Endothelial cell of umbilical vein (primary cell): ENCODE results near the gene NUAK1. TPM values are rescaled to one million over a fixed set of nuclear protein-coding genes. Genes with fewer than 3 reads are reported as not detected.

Experiments
- BruUV-seq: library from RNA; stranded (reverse); fragments of 400-500 nt; replicated peaks from 2 replicates; lab custom pipeline; 2021; lab: Mats Ljungman, UMichigan
- CTCF ChIA-PET: fragments of 300-600, 350-600 bp; sonication (Branson Sonifier 250); formaldehyde crosslinking; loops from one replicate; lab custom pipeline; 2021; ENCODE audit warnings: antibody characterized with exemption, inconsistent platforms; lab: Charles Lee
- POLR2A ChIA-PET: fragments of 300-600, 350-600 bp; sonication (Branson Sonifier 250); formaldehyde crosslinking; loops from one replicate; lab custom pipeline; 2021; ENCODE audit warnings: antibody characterized with exemption, inconsistent platforms; lab: Charles Lee
- DNase-seq: peaks from one replicate; pipeline ENCODE4 v3.0.0-alpha.2; 2011; ENCODE audit warnings: low read depth, low spot score
- FAIRE-seq: peaks from 2 replicates; lab custom pipeline; 2011; peaks lifted over from hg19 to GRCh38; lab: Jason Lieb, UNC
- H2AFZ ChIP-seq: 2 replicates; pipeline ENCODE4 v1.6.0; 2012; ENCODE audit warnings: low read depth, low read length, control low read depth, inconsistent platforms
- H3K27ac ChIP-seq: 2 replicates; pipeline ENCODE4 v1.5.1; 2011; ENCODE audit warnings: low read depth, mild to moderate bottlenecking, control low read depth, low read length, moderate library complexity; ENCODE audit not compliant: insufficient read depth
- H3K27me3 ChIP-seq, 2 experiments: 2 replicates each; pipeline versions ENCODE4 v1.6.0 to v1.6.1; 2011; ENCODE audit warnings: low read length in 2 of 2, mixed read lengths in 1 of 2; ENCODE audit not compliant: control insufficient read depth in 2 of 2, insufficient read depth in 2 of 2
- H3K36me3 ChIP-seq, 2 experiments: 2 replicates in 1 of 2; 3 replicates in 1 of 2; pipeline ENCODE4 v1.5.1; 2011; ENCODE audit warnings: low read length in 2 of 2, mild to moderate bottlenecking in 1 of 2, moderate library complexity in 1 of 2; ENCODE audit not compliant: control insufficient read depth in 2 of 2, insufficient read depth in 2 of 2; ENCODE audit errors: extremely low read depth in 1 of 2
- H3K4me1 ChIP-seq: 3 replicates; pipeline ENCODE4 v1.5.1; 2011; ENCODE audit warnings: mild to moderate bottlenecking, low read length; ENCODE audit not compliant: control insufficient read depth, insufficient read depth; ENCODE audit errors: extremely low read depth
- H3K4me2 ChIP-seq: 2 replicates; pipeline ENCODE4 v1.6.1; 2011; ENCODE audit warnings: low read length, control low read depth, mixed read lengths; ENCODE audit not compliant: insufficient read depth
- H3K4me3 ChIP-seq, 3 experiments: fragments of 200-600 bp in 1 of 3; sonication (generic), shearing (Covaris generic) in 1 of 3; replicated peaks in 1 of 3; 2 replicates each; pipeline ENCODE4 v1.5.1; 2011 to 2016; ENCODE audit warnings: control low read depth in 3 of 3, low read length in 3 of 3, mild to moderate bottlenecking in 2 of 3, inconsistent platforms in 1 of 3, low read depth in 1 of 3, moderate library complexity in 1 of 3; ENCODE audit not compliant: insufficient read depth in 1 of 3
- H3K79me2 ChIP-seq: 2 replicates; pipeline ENCODE4 v1.6.0; 2012; ENCODE audit warnings: low read length, inconsistent platforms; ENCODE audit not compliant: control insufficient read depth, insufficient read depth
- H3K9ac ChIP-seq: replicated peaks from 2 replicates; pipeline ENCODE3; 2011; ENCODE audit warnings: low read length, control low read depth; ENCODE audit not compliant: insufficient read depth; ENCODE audit errors: extremely low read depth
- H3K9me1 ChIP-seq: replicated peaks from 3 replicates; pipeline ENCODE4 v1.6.0; 2011; ENCODE audit warnings: mild to moderate bottlenecking, low read length; ENCODE audit not compliant: control insufficient read depth, insufficient read depth; ENCODE audit errors: extremely low read depth
- H3K9me3 ChIP-seq: replicated peaks from 2 replicates; pipeline ENCODE4 v1.5.1; 2012; ENCODE audit warnings: low read length, inconsistent platforms; ENCODE audit not compliant: control insufficient read depth, insufficient read depth
- H4K20me1 ChIP-seq: replicated peaks from 2 replicates; pipeline ENCODE3; 2011; ENCODE audit warnings: mild to moderate bottlenecking, low read length; ENCODE audit not compliant: control insufficient read depth, insufficient read depth; ENCODE audit errors: extremely low read depth
- CTCF ChIP-seq, 2 donors: IDR thresholded peaks; 1 replicate in 1 of 2; 2 replicates in 1 of 2; pipeline ENCODE4 v1.5.1; 2011; ENCODE audit warnings: low read length in 2 of 2, mild to moderate bottlenecking in 2 of 2, moderate library complexity in 2 of 2, control low read depth in 1 of 2, inconsistent platforms in 1 of 2, low read depth in 1 of 2; ENCODE audit not compliant: insufficient read depth in 1 of 2; ENCODE audit errors: extremely low read depth in 1 of 2
- EZH2 ChIP-seq: IDR thresholded peaks from 2 replicates; pipeline ENCODE4 v1.6.1; 2012; ENCODE audit warnings: borderline replicate concordance, low read depth, mild to moderate bottlenecking, moderate library complexity, low read length, inconsistent platforms; ENCODE audit not compliant: severe bottlenecking
- FOS ChIP-seq: IDR thresholded peaks from 2 replicates; pipeline ENCODE4 v1.6.1; 2011; ENCODE audit warnings: mild to moderate bottlenecking, low read length, moderate library complexity, borderline replicate concordance; ENCODE audit not compliant: insufficient read depth
- GATA2 ChIP-seq: IDR thresholded peaks from 2 replicates; pipeline ENCODE4 v1.7.0; 2011; ENCODE audit warnings: low read depth, mild to moderate bottlenecking, moderate library complexity, mixed read lengths, low read length; ENCODE audit not compliant: insufficient read length, insufficient read depth
- JUN ChIP-seq: IDR thresholded peaks from 2 replicates; pipeline ENCODE4 v1.6.1; 2011; ENCODE audit warnings: borderline replicate concordance, low read depth; ENCODE audit not compliant: insufficient read length, insufficient read depth
- MAX ChIP-seq: IDR thresholded peaks from 2 replicates; pipeline ENCODE4 v1.6.1; 2011; ENCODE audit not compliant: insufficient read depth, insufficient read length
- MYC ChIP-seq: IDR thresholded peaks from one replicate; pipeline ENCODE4 v1.6.1; 2011; ENCODE audit warnings: mild to moderate bottlenecking, low read depth, low read length
- POLR2A ChIP-seq: IDR thresholded peaks from 2 replicates; pipeline ENCODE4 v1.6.1; 2012; ENCODE audit warnings: low read depth, mild to moderate bottlenecking, control low read depth, low read length
- POLR2AphosphoS5 ChIP-seq: IDR thresholded peaks from 2 replicates; pipeline ENCODE4 v1.6.1; 2012; ENCODE audit warnings: low read depth, mild to moderate bottlenecking, control low read depth, low read length, moderate library complexity; ENCODE audit not compliant: insufficient read depth
- dilution Hi-C: fragments of 300-500 bp; cut with MboI; formaldehyde crosslinking; loops from one replicate; pipeline ENCODE4 v1.15.0; 2019; ENCODE audit warnings: low sequenced_read_pairs; ENCODE audit not compliant: extremely low pct_ligation_motif_present
- intact Hi-C: fragments of 100-400 bp; cut with micrococcal nuclease; formaldehyde crosslinking; loops from one replicate; pipeline ENCODE4 v1.10.0; 2022
- polyA plus RNA-seq, 4 experiments: library from polyadenylated mRNA; depleted of rRNA in 3 of 4; stranded (reverse) in 3 of 4; unstranded in 1 of 4; fragments of >200 nt; gene quantifications; 2 replicates each; pipeline versions ENCODE4 v1.2.1 to v1.2.3, GENCODE V29; 2011 to 2012; ENCODE audit warnings: missing spikeins in 1 of 4
- total RNA-seq: library from RNA; stranded (reverse); gene quantifications from 2 replicates; pipeline ENCODE4 v1.2.3, GENCODE V29; 2021

NUAK1 gene
- total and polyA plus RNA-seq, 2 donors (not counting 3 experiments of a cell fraction or from before 2014, with no cell fraction given): 34.2 to 39.7 TPM

GRCh38 chr12:106130474-106131113, 8.2 kb downstream of the NUAK1 start:
- Histone ChIP-seq H3K4me2 (no peak overlapping the region), H3K27me3 (no peaks in the 10 kb centered on the region), H2AFZ (no peak overlapping the region), H3K9ac (no peak overlapping the region), H3K27ac (no peak overlapping the region), H3K36me3 (peaks cover 0 to 2% of the 10 kb centered on the region in 2 experiments), H4K20me1 (peaks cover 8% of the 10 kb centered on the region), H3K79me2 (peaks cover 58% of the 10 kb centered on the region), H3K4me3 (no peak overlapping the region), H3K9me3 (no peaks in the 10 kb centered on the region), H3K9me1 (no peaks in the 10 kb centered on the region), H3K4me1 (peaks cover 36% of the 10 kb centered on the region)
- ChIA-PET POLR2A (interaction anchor here (0.7 kb wide), 1 partner anchor 20 kb away, joined by 3 read pairs; no protein-coding TSS in a partner anchor), CTCF (interaction anchor here (1.3 to 1.6 kb wide), 2 partner anchors 8 to 710 kb away, joined by 4 read pairs; partner anchors contain the start of gene NUAK1)
- intact Hi-C loops: no loop called here
- dilution Hi-C loops: no loop called here
- TF ChIP-seq JUN (no peak), POLR2A (no peak)
- DNase-seq: no peak
- BruUV-seq: no TSS peak
- no peak for FAIRE-seq

GRCh38 chr12:106128585-106129328, 10.0 kb downstream of the NUAK1 start:
- H3K79me2 ChIP-seq: peaks cover 49% of the 10 kb centered on the region
- no peaks in the 10 kb centered on the region for H3K9me1 ChIP-seq
- dilution Hi-C loops: no loop called here
- H3K4me2 ChIP-seq: no peak overlapping the region
- BruUV-seq: no TSS peak
- H3K27ac ChIP-seq: no peak overlapping the region
- DNase-seq (no peak), FAIRE-seq (no peak)
- no peak overlapping the region for H2AFZ ChIP-seq
- no peak overlapping the region for H3K9ac ChIP-seq
- H3K4me1 ChIP-seq: peaks cover 18% of the 10 kb centered on the region
- peaks cover 8% of the 10 kb centered on the region for H4K20me1 ChIP-seq
- intact Hi-C loops: no loop called here
- ChIA-PET CTCF (interaction anchor here (1.2 to 1.6 kb wide), 2 partner anchors 9 to 16 kb away, joined by 4 to 5 read pairs; no protein-coding TSS in a partner anchor), POLR2A (no interaction called here)
- no peak overlapping the region for H3K4me3 ChIP-seq
- no peaks in the 10 kb centered on the region for H3K9me3 ChIP-seq
- TF ChIP-seq JUN: no peak
- no peak for TF ChIP-seq MYC
- TF ChIP-seq MAX: no peak
- TF ChIP-seq GATA2: no peak
- TF ChIP-seq POLR2A: no peak
- no peak for TF ChIP-seq FOS
- TF ChIP-seq EZH2: no peak
- TF ChIP-seq CTCF (IDR thresholded peaks at IDR 0.05; ENCODE audit: extremely low read depth in 1 of 2, insufficient read depth in 1 of 2, low read depth in 1 of 2, low read length in 2 of 2): no peak
- TF ChIP-seq POLR2AphosphoS5: no peak
- H3K27me3 ChIP-seq: no peaks in the 10 kb centered on the region
- peaks cover 0 to 2% of the 10 kb centered on the region in 2 experiments for H3K36me3 ChIP-seq
